Measurements from ENCODE around the gene SMIM30. TPM values are rescaled to one million over a fixed set of nuclear protein-coding genes. Genes with fewer than 3 reads are reported as not detected.

Gene SMIM30
- total RNA-seq, 1 experiment from 2014 or later, result 32.3 TPM

- H3K23me2 ChIP-seq (ENCODE audit: insufficient read length, low read depth, low read length, poor library complexity, severe bottlenecking), result no peaks in the 10 kb centered on the region
- H3T11ph ChIP-seq (ENCODE audit: low read length), result no peak overlapping the region
- no CpG with 5 or more reads among the region's 1 CpG for WGBS (ENCODE audit: extremely low coverage, insufficient read length, low lambda C conversion rate)
- Mint-ChIP-seq H3K27me3 (ENCODE audit: low read depth) (peaks cover 23% of the 10 kb centered on the region), H3K4me1 (peaks cover 1 to 2% of the 10 kb centered on the region in 2 experiments; a peak in 3 of 4 replicates), H3K4me3 (no peak overlapping the region), H3K27ac (no peak overlapping the region), H3K9me3 (no peaks in the 10 kb centered on the region), H3K36me3 (ENCODE audit: insufficient read depth in 1 of 3, low read depth in 3 of 3) (no peaks in the 10 kb centered on the region)
- no peaks in the 10 kb centered on the region for H3K4me1 ChIP-seq (ENCODE audit: insufficient read depth, low read length)
- H2AK5ac ChIP-seq (ENCODE audit: insufficient read length, low read length), result no peak overlapping the region
- H2BK15ac ChIP-seq (ENCODE audit: low read depth, low read length), result no peak overlapping the region
- H4K8ac ChIP-seq (replicated peaks; ENCODE audit: insufficient read length, low read depth, low read length), result no peak overlapping the region
- H2BK12ac ChIP-seq (ENCODE audit: insufficient read length, low read depth, low read length), result no peak overlapping the region
- H2BK5ac ChIP-seq (ENCODE audit: insufficient read length, low read length), result no peak overlapping the region
- H3K27me3 ChIP-seq (ENCODE audit: insufficient read depth, low read length), result no peaks in the 10 kb centered on the region
- H4K5ac ChIP-seq (ENCODE audit: insufficient read length, low read depth, low read length), result no peak overlapping the region
- no peak overlapping the region for H3K18ac ChIP-seq (ENCODE audit: insufficient read length, low read depth, low read length)
- H2BK120ac ChIP-seq (ENCODE audit: low read depth, low read length, poor library complexity, severe bottlenecking), result no peak overlapping the region
- no peak overlapping the region for H3K27ac ChIP-seq (ENCODE audit: insufficient read length, low read depth, low read length)
- H3K4me2 ChIP-seq (ENCODE audit: insufficient read depth, insufficient read length, low read length), result no peak overlapping the region
- H3K4ac ChIP-seq (ENCODE audit: low read depth, low read length), result no peak overlapping the region
- H3K14ac ChIP-seq (ENCODE audit: insufficient read depth, low read length), result no peak overlapping the region
- no peak overlapping the region for H2AFZ ChIP-seq (ENCODE audit: low read length)
- no peak for DNase-seq
- no peak overlapping the region for H3K9ac ChIP-seq (ENCODE audit: extremely low read depth, insufficient read length, low read length)
- no peaks in the 10 kb centered on the region for H3K9me3 ChIP-seq (ENCODE audit: control insufficient read depth, low read depth, low read length)
- H3K56ac ChIP-seq (ENCODE audit: insufficient read length, low read depth, low read length), result no peak overlapping the region
- TF ChIP-seq CTCF (conservative IDR thresholded peaks at IDR 0.05), result no peak
- no peaks in the 10 kb centered on the region for H3K79me2 ChIP-seq (ENCODE audit: insufficient read depth, low read length)
- no peak overlapping the region for H3K23ac ChIP-seq (ENCODE audit: insufficient read length, low read depth, low read length)
- H3K79me1 ChIP-seq (ENCODE audit: insufficient read depth, low read depth, low read length, poor library complexity, severe bottlenecking), result no peaks in the 10 kb centered on the region
- no peaks in the 10 kb centered on the region for H4K20me1 ChIP-seq (ENCODE audit: control insufficient read depth, insufficient read depth, insufficient read length)
- no peak overlapping the region for H4K91ac ChIP-seq (ENCODE audit: insufficient read length, low read depth, low read length)
- no peak overlapping the region for H2BK20ac ChIP-seq (ENCODE audit: low read depth, low read length, poor library complexity, severe bottlenecking)
These were observed 25.6 kb downstream of the SMIM30 start for GRCh38 chr7:113092762-113093161.

All from H9 (cell line).